ENCODE data around the gene DIP2C.

DNA sequence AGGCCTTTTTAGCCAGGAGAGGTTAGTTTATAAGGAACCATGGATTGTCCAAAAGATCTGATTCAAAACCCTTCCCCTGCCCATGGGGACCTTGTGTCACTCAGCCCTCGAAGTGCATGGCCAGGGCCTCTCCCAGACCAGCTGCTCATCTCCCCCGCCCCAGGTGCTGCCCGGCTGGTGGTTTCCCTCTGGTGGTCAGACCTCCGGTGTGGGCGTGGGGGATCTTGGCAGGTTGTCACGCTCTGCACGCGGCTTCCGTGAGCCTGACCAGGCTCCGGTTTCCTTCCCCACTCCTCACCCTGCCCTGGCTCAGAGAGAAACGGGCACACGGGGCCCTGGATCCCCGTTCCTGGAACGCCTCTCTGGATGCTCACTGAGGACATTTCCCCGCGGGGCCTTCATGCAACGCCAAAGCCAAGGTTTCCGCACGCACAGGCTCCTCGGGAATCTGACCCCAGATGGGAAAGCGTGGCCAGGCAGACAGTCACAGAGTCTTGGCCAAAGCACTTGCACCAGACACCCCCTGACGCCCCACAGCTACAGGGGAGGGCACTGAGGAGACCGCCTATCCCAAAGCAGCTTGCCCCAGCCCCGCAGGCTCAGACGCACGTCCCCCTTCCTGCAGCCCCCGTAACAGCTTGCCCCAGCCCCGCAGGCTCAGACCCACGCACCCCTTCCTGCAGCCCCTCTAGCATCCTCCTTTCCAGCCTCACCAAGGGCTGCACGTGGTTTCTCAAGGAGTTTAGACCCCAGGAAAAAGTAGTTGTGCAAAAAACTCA lies 7.8 kb upstream of the DIP2C start:
- TF ChIP-seq, protein P1, sequence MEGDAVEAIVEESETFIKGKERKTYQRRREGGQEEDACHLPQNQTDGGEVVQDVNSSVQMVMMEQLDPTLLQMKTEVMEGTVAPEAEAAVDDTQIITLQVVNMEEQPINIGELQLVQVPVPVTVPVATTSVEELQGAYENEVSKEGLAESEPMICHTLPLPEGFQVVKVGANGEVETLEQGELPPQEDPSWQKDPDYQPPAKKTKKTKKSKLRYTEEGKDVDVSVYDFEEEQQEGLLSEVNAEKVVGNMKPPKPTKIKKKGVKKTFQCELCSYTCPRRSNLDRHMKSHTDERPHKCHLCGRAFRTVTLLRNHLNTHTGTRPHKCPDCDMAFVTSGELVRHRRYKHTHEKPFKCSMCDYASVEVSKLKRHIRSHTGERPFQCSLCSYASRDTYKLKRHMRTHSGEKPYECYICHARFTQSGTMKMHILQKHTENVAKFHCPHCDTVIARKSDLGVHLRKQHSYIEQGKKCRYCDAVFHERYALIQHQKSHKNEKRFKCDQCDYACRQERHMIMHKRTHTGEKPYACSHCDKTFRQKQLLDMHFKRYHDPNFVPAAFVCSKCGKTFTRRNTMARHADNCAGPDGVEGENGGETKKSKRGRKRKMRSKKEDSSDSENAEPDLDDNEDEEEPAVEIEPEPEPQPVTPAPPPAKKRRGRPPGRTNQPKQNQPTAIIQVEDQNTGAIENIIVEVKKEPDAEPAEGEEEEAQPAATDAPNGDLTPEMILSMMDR (IDR thresholded peaks at IDR 0.05), result no peak
- no peak for TF ChIP-seq POLR2A (IDR thresholded peaks at IDR 0.05)
